Femur (tissue), 1 donor: ENCODE results near the gene TNS3.

Source experiments
- DNase-seq: peaks from one replicate; pipeline ENCODE4 v3.0.0-alpha.2; 2017

Gene TNS3

DNA sequence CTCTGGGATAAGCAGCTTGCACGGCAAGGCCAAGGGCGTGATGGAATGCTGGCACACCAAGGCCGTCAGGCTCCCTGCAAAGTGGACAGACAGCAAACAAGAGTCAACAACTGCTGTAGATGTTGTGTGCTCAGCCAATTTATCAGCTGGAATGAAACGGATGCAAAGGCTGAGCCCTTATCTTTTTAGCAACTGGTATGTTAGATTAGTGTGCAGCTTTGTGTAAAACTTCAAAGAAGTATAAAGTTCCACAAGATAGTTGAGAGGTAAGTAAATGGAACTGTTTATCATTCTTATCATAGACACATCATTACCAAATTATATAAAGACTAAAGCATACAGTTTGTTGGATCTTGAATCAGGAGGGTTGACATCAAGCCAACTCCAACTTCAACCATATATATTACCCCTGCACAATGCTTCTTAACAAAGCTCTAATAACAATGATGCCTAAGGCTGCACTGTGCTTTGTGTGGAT, 289.0 kb downstream of the TNS3 start:
- DNase-seq, result no peak

DNA sequence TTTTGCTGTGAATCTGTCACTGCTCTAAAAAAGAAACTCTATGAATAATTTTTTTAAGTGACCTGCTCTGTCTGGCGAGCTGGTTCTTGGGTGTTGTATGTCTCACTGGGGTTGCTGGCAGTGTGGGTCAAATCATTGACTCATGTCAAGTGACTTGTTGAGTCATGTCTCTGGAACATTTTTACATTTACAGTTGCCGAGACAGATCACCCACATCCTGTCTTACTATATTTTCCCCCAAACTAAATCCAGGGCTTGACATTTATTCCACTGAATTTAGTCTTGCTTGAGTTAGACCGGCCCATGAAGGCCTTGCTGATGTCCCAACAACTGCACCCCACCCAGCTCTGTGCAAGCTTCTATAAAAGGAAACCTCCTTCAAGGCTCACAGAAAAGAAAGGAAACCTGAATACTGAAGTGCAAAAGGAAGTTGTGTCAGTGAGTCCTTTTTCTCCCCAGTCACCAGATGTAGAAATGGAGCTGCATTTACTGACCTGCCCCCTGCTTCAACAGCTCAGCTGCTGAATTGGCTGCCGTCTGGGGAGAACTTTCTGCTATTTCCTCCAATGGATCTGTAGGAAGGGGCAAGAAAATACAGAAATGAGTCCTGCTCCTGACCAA, 290.3 kb downstream of the TNS3 start:
- DNase-seq, result no peak

DNA sequence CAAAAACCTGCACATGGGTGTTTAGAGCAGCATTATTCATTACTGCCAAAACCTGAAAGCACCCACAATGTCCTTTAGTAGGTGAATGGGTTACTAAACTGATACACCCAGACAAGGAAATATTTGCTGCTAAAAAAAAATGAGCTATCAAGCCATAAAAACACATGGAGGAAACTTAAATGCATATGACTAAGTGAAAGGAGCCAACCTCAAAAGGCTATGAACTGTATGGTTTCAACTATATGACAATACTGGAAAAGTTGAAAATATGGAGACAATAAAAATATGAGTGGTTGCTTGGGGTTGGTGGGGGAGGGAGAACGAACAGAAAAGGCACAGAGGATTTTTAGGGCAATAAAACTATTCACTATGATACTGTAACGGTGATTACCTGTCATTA, 291.0 kb downstream of the TNS3 start:
- DNase-seq, result no peak

DNA sequence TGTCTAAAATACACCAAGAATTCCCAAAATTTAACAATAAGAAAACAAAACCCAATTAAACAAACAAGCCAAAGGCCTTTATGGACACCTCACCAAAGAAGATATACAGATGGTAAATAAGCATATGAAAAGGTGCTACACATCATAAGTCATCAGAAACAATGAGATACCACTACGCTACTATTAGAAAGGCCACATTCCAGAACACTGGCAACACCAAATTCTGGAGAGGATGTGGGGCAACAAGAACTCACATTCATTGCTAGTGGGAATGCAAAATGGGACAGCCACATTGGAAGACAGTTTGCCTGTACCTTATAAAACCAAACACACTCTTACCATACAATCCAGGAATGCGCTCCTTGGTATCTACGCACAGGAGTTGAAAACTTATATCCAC, 291.4 kb downstream of the TNS3 start:
- DNase-seq, result no peak

DNA sequence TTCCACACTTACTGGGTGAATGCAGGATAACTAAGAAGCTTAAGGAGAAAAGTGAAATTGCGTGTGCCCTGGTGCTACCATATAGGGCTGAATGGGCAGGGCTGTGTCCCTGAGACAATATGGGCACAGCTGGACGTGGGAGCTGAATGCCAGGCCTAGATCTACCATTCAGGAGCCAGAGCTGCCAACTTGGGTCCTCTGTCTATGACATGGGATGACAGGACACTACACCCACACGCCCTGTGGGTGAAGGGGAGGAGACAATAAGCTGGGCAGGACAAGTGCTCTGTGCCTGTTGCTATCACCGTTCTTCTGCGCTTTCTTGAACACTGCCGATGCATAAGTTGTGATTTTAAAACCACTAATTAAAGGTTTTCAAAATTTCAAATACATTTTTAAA, 293.9 kb downstream of the TNS3 start:
- DNase-seq, result no peak

DNA sequence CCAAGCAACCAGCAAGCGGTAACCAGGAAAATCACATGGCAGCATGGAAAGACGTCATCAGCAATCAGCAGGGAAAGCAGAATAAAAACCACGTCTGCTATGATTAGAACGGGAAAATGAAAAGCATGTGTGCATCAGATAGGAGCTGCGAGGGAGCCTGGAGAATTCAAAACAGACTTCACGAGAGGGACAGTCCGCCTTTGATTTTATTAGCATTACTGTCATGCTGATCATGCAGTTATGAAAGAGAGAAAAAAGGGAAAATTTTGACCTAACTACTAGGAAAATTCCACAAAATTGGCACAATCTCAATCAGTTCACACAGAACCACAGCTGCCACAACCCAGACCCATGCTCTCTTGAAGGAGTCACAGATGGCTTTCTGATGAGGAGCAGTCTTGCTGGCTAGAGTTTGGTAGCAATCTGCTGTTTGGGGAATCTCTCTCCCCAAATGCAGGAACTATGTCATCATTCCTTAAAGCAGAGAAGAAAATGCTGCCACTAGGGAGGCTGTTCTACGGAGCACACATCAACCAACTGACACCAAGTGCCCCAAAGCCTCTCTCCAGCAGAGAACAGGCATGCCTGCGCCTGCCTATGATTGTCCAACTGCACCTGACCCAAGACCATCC, 295.9 kb downstream of the TNS3 start:
- no peak for DNase-seq

DNA sequence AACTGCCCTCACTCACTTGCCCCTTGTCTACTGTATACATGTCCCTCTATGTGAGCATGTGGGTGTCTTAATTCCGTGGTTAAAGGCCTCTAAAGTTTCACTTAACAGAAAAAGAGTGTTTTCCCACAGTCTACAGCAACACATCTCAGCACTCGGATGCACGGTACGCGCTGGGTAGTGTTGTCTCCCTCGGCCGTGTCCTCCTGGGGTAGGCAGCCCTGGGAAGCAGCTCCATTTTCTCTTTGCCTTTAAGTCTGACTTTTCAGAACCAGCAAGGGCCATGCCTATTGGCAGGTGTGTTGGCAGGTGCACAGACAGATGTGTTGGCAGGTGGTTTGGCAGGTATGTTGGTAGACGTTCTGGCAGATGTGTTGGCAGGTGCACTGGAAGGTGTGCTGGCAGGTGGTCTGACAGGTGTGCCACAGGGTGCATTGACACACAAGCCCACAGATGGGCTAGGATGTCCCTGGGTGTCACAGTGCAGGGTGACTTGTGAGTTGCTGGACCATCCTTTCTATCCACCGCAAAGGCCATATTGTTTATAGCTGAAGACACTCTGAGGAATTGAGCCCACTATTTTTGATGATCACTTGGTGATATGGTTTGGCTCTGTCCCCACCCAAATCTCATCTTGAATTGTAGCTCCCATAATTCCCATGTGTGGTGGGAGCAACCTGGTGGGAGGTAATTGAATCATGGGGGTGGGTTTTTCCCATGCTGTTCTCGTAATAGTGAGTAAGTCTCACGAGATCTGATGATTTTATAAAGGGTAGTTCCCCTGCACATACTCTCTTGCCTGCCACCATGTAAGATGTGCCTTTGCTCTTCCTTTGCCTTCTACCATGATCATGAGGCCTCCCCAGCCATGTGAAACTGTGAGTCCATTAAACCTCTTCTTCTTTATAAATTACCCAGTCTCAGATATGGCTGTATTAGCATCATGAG, 296.9 kb downstream of the TNS3 start:
- DNase-seq, result no peak

DNA sequence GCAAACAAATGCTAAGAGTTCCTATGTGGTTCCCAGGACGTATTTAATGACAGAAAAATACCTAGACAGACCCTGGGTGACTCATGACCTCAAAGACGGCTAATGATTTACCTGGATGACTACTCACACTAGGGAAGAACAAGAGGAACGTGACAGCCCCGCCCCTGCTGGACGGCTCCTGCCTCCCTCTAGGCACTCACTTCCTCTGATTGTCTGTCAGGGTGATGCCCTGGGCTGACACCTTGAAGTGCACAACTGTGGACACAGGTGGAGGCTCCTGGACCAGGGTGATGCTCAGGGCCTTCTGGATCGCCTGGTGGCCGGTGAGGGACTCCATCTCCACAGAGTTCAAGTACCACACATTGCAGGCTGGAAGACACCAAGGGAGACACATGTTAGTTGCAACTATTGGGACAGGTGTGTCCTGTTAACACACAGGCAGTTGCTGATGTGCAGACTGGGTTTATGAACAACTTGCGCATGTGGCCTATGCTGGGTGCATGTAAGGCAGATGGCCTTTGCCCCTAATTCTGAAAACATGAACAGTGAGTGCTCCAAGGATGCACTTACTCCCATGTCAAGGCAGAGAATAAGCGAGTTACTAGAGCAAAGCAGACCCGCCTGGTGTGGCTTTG, 298.3 kb downstream of the TNS3 start:
- DNase-seq, result no peak

DNA sequence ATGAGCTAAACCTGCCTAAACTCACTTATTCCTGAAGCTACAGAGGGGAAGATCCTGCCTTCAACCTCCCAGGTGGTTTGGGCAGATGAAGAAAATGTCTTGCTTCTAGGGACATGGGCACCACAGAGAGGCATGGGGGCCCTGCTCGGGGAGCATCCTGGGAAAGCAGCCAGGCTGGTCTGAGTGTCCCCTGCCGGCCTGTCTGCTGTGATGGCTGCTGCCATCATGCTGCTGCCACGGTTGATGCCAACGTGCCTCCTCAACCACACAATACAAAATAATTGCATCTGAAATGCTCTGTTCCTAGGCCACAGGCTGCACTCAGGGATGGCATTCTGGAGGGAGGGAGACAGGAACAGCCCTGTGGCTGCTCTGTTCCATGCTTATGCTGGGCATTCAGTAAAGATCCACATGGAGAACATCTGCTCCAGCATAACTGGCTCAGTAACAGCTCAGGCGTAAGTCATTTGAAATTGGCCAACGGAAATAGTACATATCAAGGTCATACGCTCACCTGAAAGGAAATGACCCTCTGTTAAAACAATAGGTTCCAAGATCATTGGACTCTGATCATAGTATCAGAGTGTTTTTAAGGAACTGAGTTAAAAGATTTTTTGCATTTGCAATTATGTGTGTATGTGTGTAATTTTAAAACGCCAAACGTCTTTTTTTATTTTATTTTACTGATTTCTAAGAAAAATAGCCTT, 299.0 kb downstream of the TNS3 start:
- DNase-seq, result no peak

DNA sequence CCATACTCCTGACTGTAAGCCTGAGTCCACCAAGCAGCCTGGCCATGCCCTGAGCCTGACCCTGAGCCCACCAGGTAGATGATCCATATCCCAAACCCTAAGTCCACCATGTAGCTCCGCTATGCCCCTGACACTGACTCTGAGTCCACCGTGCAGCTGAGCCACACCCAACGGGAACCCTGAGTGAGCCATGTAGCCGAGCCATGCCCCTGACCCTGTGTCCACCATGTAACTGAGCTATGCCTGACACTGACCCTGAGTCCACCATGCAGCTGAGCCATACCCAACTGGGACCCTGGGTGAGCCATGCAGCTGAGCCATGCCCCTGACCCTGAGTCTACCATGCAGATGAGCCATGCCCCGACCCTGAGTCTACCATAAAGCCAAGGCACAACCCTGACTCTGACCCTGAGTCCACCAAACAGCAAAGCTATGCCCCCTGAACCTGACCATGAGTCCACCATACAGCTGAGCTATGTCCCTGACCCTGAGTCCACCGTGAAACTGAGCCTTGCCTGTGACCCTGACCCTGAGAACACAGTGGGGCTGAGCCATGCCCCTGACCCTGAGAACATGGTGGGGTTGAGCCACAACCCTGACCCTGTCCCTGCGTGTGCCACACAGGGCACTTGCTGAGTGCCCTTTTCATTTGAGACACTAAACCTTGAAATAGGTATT, 299.8 kb downstream of the TNS3 start:
- no peak for DNase-seq

DNA sequence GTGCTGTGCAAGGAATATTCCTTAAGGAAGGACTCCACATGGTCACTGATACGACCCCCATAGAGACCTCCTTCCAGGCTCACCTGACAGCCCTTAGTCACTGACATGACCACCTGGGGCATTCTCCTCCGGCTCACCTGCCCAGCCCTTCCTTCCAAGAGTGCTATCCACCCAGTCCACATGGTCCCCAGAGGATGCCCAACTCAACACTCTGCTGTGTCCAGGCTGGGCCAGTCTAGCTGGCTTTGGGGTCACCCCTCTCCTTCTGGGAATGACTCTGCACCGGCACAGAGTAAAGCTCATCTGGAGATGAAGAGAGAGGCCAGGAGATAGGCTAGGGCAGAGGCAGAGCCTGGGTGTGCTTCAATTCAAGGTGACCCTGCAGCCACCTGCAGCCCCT, 300.8 kb downstream of the TNS3 start:
- no peak for DNase-seq

DNA sequence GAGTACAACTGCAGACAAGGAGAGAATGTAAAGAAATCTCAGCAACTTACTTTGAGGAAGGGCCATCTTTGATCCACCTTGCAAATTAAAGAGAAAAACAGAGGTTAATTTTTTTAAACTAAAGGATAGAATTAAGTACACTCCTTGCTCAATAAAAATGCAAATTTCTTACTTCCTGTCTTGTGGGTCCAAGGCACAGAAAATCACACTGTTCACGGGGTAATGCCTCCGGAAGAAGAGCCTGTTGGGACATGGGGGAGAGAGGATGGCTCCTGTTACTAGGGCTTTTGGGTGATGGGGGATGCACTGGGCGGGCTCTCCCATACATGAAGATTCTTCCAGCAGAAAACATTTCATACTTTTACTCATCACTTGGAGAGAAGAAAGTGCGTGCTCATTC, 301.8 kb downstream of the TNS3 start:
- no peak for DNase-seq

DNA sequence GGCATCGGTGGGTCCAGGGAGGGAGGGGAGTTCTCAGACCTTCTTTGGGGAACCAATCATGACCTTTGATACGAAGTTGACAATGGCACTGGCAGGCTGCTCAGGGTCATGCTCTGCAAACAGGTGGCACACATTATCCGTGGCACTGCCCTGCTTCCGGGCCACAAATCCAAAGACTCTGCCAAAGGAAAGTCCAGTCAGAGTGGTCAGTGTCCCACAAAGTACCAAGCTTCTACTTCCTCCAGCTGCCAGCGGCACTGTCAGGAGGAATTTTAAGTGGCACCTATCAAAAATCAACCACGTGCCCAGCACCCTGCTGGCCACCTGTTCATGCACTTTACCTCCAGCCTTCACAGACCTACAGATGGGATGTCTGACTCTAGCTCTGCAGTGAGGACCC, 303.9 kb downstream of the TNS3 start:
- DNase-seq, result no peak

DNA sequence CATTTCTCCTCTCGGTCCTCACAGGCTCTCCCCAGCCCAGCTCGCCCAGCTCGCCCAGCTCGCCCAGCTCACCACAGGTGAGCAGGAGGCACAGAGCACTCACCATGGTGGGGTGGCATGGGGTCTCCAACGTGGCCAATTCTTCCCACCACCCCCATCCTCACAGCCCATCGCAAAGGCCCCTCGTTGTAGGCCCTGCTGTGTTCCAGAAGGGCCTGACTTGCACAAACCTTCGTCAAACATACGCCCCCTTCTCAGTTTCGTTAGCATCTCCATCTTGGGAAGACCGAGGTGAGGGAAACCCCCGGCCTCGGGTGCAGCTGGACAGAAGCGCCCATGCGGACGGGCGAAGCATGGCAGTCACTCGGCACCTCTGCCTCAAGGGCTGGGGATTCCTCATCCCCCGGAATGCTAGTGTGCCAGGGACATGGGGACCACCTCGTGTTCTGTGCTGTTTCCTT, 304.6 kb downstream of the TNS3 start:
- no peak for DNase-seq

DNA sequence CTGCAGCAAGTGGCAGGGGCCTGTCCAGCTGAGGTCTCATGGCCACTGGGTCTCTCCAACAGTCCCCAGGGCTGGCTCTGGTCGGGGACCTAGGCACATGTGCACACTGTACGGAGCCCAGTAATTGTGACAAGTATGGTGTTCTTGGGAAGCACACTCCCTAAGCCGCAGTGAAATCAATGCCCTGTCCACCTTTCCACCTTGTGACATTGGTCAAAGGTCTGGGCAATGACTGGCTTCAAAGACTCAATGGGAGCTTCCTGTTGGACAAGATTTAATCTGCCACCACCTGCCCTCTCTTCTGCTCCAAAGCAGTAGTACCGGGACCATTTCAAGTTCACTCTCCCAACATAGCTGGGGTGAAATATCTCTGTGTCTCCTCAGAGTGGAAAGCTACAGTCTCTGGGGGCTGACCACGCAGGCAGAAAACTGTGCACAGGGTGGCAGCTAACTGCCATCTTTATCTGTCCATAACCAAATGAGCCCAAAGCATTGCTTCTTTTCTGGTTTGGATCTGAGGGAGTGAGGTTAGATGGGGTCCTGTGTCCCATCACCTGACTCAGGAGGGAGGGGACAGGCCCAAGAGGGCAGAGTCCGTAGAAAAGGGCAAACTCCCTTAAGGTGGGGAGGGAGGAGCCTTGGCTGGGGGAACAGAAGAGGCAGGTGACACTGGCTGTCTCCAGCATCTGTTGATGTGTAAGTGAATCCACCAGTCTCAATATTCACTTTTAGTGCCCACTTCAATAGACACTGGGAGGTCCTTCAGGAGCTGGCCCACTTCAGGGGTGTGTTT, 307.7 kb downstream of the TNS3 start:
- DNase-seq, result no peak

DNA sequence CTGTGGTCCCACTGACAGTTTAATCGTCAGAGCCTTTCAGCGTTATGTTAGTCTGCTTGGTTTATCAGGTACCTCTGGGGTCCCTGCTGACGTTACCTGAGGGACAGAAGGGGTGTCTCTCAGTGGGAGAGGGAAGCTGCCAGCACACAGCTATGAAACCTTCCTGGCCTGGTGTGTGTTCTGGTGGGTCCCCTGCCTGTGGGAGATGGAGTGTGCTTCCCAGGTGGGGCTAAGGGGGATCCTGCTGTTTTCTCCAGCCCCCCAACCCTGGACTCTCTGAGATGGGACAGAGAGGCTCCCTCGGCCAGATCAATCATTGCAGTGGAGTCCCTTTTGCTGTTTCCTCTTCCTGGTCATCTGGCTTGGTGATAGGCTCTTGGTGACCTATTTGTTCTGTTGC, 308.8 kb downstream of the TNS3 start:
- DNase-seq, result no peak

DNA sequence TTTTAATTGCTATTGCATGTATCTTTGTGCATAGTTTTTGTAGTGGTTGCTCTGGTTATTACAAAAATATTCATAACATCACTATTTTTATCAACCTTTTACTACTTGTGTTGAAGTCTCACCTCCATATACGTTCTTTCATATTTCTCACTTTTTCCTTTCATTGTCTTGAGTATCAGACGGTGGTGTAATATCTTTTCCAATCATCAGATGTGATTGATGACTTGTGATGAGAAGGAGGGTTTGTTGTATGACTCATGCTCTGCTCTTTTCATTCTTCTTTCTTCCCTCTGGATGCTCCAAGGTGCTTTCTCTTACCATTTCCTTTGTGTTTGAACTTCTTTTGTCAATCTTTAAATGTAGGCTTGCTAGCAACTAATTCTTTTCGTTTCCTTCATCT, 310.2 kb downstream of the TNS3 start:
- DNase-seq, result no peak

DNA sequence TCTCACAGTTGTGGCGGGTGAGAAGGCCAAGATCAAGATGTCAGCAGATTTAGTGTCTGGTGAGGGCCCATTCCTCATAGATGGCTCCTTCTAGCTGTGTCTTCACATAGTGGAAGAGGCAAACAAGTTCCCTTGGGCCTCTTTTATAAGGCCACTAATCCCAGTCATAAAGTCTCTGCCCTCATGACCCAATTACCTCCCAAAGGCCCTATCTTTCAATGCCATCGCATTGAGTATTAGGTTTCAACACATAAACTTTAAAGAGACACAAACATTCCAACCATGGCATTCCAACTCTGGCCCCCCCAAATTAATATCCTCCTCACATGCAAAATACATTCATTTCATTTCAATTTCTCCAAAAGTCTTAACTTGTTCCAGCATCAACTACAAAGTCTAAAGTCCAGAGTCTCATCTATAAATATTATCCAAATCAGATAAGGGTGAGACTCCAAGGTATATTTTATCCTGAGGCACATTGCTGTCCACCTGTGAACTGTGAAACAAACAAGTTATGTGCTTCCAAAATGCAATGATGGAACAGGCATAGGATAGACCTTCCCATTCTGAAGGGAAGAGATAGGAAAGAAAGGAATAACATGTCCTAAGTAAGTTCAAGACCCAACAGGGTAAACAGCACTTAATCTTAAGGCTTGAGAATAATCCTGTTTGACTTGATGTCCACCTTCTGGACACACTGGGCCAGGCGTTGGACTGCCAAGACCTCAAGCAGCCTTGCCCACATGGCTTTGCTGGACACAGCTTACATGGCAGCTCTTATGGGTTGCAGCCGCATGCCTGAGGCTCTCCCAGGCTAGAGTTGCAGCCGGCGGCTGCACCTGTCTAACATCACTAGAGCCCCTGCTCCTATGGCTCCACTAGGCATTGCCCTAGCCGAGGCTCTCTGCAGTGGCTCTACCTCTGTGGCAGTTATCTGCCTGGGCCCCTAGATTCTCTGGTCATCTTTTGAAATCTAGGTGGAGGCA, 312.8 kb downstream of the TNS3 start:
- DNase-seq, result no peak

DNA sequence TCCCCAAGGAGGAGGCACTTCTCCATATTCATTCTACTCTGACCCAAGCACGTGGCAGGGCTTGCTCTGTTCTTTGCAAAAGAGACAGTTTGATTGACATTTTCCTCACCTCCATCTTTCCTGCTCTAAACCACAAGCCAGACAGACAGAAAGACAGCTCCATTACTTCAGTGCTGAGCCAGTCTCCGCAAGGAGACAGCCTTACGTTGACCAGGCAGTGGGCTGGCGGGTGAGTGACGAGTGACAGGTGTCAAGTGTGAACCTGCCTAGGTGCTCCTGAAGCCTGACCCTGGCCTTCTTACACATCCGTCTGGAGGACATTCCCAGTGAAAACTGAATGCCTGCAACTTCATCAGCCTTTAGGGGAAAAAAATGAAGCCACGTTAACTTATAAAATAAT, 314.6 kb downstream of the TNS3 start:
- DNase-seq, result no peak

DNA sequence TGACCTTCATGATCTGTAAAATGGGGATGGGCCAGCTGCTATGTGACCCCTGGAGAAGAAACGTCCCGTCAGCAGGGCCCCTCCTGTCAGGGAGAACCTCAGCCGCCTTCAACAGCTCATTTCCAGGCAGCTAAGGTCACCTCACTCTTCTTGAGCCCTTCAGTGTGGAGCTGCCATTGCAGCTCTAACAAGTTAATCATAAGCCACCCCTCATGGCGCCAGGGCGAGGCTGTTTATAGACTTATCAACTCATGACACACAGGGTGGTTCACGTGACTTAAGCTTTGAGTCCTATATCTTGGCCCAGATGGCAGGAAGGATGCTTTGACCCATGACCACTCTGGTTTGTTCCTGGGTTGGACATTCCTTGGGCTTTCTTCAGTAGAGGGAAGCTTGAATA, 315.1 kb downstream of the TNS3 start:
- DNase-seq, result no peak
